Mucosa of descending colon (tissue), 3 donors: ENCODE data around the gene RFX4. TPM values are rescaled to one million over a fixed set of nuclear protein-coding genes. Genes with fewer than 3 reads are reported as not detected.

Experiments used
- ATAC-seq: fragments of 200-7000 bp; cut with Tn5 transposase; one replicate; pipeline ENCODE4 v1.9.1; 2020; ENCODE audit warnings: mild to moderate bottlenecking, moderate library complexity
- DNase-seq, 3 donors: peaks; one replicate each; pipeline ENCODE4 v3.0.0-alpha.2; 2020
- H3K36me3 ChIP-seq: fragments of 200-600 bp; one replicate; pipeline ENCODE4 v1.8.0; 2021; ENCODE audit warnings: low read depth, mild to moderate bottlenecking
- H3K4me1 ChIP-seq: fragments of 200-600 bp; one replicate; pipeline ENCODE4 v1.8.0; 2021; ENCODE audit warnings: low read depth, mild to moderate bottlenecking
- H3K4me3 ChIP-seq: fragments of 200-600 bp; one replicate; pipeline ENCODE4 v1.8.0; 2021; ENCODE audit warnings: mild to moderate bottlenecking
- H3K9me3 ChIP-seq: fragments of 200-600 bp; one replicate; pipeline ENCODE4 v1.8.0; 2021; ENCODE audit warnings: mild to moderate bottlenecking
- intact Hi-C, 2 donors: fragments of 100-400 bp; cut with DNase I in 1 of 2; cut with micrococcal nuclease in 1 of 2; formaldehyde crosslinking; loops; one replicate each; pipeline versions ENCODE4 v1.11.0 to v1.11.1; 2022; cut with DNase I, micrococcal nuclease
- total RNA-seq, 3 donors: library from RNA; stranded (reverse); fragmentation: NEBNext Ultra II Directional in 2 of 3; extraction: Animal tissue kit (Norgen Biotek cat#: 25700) in 2 of 3; gene quantifications; one replicate each; pipeline versions ENCODE4 v1.2.1 to v1.2.4, GENCODE V29; 2021 to 2023
- TF ChIP-seq, protein P1 (sequence below): fragments of 200-600 bp; IDR thresholded peaks from one replicate; pipeline ENCODE4 v1.8.0; 2022; ENCODE audit warnings: antibody characterized with exemption, mild to moderate bottlenecking
- donor health status: DM: no; HTN: no; CAD: no; lungs with moderate emphysema.
- donor health status: DM: no; HTN: no; CAD: no.
- donor health status: DM: no; HTN: yes; CAD: no.

The RFX4 gene
- total RNA-seq, 3 donors from 2014 or later, result not detected

DNA sequence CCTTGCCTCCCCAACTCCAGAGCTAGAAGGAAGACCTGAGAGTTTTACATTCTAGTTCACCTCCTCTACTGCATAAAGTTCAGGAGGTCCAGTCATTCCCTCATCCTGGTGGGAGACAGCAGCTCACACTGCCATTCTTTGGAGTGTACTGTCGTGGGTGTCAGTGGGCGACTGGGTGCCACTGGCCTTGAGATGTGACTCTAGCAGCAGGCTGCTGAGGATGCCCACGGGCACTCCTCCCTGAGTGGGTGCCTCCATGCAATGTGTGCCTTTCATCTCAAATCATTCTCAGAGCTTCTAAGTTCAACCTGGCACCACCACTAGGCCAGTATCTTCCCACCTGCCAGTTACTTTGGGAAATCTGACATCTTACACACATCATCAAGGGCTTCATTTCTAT lies 12.5 kb downstream of the RFX4 start:
- Histone ChIP-seq H3K9me3 (no peaks in the 10 kb centered on the region), H3K4me3 (no peak overlapping the region), H3K4me1 (no peaks in the 10 kb centered on the region), H3K36me3 (no peaks in the 10 kb centered on the region)
- TF ChIP-seq, protein P1, sequence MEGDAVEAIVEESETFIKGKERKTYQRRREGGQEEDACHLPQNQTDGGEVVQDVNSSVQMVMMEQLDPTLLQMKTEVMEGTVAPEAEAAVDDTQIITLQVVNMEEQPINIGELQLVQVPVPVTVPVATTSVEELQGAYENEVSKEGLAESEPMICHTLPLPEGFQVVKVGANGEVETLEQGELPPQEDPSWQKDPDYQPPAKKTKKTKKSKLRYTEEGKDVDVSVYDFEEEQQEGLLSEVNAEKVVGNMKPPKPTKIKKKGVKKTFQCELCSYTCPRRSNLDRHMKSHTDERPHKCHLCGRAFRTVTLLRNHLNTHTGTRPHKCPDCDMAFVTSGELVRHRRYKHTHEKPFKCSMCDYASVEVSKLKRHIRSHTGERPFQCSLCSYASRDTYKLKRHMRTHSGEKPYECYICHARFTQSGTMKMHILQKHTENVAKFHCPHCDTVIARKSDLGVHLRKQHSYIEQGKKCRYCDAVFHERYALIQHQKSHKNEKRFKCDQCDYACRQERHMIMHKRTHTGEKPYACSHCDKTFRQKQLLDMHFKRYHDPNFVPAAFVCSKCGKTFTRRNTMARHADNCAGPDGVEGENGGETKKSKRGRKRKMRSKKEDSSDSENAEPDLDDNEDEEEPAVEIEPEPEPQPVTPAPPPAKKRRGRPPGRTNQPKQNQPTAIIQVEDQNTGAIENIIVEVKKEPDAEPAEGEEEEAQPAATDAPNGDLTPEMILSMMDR, result no peak
- intact Hi-C loops, result no loop called here
- ATAC-seq, result no peak
- DNase-seq, result no peak

DNA sequence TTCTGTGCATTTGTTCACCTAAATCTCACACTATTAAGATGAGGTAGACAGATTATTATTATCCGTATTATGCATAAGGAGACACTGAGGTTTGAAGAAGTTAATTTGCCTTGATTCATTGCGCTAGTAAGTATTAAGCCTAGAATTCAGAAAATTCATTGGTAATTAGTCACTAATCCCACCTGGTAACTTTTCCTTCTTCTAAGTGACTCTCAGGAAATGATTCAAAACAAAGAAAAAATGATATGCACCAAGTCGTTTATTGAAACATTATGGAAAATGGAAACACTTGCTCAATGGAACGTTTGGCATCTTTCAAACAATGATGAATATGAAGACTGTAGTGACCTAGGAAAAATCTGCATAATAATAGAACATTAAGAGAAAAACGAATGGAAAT lies 15.2 kb downstream of the RFX4 start:
- TF ChIP-seq, protein P1, result no peak
- ATAC-seq, result no peak
- H3K4me3 ChIP-seq, result no peak overlapping the region

DNA sequence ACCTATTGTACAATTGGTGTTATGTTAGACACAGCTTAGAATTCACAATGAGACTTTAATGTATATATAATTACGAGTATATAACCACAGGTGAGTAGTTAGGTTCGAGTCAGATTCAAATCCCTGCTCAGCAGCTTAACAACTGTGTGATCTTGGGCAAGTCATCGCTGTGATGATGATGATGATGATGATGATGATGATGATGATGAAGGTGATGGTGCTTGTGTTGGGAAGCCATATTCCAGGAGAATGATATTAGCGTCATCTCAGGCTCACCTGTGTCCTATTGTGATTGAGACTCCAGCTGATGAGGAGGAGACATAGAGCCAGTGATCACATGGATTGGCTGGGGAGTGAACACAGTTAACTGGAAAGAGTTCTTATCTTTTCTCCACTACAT lies 16.5 kb downstream of the RFX4 start:
- no peak overlapping the region for H3K4me3 ChIP-seq
- ATAC-seq (no peak), DNase-seq (no peak)
- TF ChIP-seq, protein P1, result no peak
- H3K4me1 ChIP-seq, result no peaks in the 10 kb centered on the region
- H3K36me3 ChIP-seq, result no peaks in the 10 kb centered on the region
- no peaks in the 10 kb centered on the region for H3K9me3 ChIP-seq
- intact Hi-C loops, result no loop called here

More for the DNA sequence above, 15.2 kb downstream of the RFX4 start:
- DNase-seq, result no peak
- intact Hi-C loops, result no loop called here
- Histone ChIP-seq H3K9me3 (no peaks in the 10 kb centered on the region), H3K4me1 (no peaks in the 10 kb centered on the region), H3K36me3 (no peaks in the 10 kb centered on the region)

DNA sequence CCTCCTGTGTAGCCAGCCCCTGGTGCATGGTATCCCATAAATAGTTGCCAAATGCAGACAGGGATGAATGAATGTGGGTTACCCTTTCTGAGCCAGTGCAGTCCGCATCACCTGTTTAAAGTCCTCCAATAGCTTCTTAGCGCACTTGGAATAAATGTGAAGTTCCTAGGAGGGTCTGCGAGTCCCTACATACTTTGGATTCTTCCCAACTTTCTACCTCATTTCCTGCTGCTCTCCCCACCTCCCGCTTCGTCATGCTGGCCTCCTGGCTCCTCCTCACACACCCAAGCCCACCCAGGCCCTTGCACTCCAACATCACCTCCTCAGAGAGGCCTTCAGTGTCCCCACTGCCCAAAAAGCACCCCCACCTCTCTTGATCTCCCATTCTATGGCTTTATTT lies 17.7 kb downstream of the RFX4 start:
- no peak for DNase-seq
- intact Hi-C loops, result no loop called here
- Histone ChIP-seq H3K4me3 (no peak overlapping the region), H3K9me3 (no peaks in the 10 kb centered on the region), H3K4me1 (no peaks in the 10 kb centered on the region), H3K36me3 (no peaks in the 10 kb centered on the region)
- TF ChIP-seq, protein P1, result no peak
- no peak for ATAC-seq

DNA sequence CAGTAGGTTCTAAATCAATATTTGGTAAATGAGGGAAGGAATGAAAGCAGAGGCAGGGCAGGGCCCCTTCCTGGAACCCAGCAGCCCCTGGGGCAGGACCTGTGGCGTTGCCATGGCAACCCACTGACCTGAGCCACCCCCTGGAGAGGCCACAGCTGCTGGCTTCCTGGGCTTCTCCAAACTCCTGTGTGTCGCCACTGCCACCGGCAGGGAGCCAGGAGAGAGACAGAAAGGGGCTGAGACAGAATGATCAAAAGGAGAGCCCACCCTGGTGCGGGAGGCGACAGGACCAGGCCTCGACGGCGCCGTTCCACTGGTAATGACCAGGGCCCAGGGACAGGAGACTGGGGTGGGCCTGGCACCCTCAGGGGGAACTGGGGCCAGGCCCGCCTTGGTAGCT lies 18.2 kb downstream of the RFX4 start:
- TF ChIP-seq, protein P1, result no peak
- intact Hi-C loops, result no loop called here
- ATAC-seq, result no peak

DNA sequence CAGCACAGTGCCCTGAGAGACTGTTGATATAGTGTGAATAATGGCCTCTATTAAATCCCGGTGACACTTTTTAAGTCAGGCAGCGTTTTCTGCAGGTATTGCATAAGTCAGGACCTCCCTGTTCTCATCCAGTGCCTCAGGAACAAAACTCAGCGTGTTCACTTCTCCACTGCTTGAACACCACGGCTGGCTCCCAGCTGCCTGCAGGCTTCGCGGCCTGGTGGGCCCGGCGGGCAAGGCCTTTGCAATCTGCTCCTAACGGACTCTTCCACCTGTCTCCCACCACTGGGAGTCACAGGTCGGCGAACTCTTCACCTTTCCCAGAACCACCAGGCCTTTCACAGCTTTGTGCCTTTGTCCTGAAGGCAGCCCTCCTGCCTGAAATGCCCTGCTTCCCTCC lies 18.7 kb downstream of the RFX4 start:
- TF ChIP-seq, protein P1, result no peak
- no peak for ATAC-seq
- intact Hi-C loops, result no loop called here
- Histone ChIP-seq H3K9me3 (no peaks in the 10 kb centered on the region), H3K4me1 (no peaks in the 10 kb centered on the region), H3K4me3 (no peak overlapping the region), H3K36me3 (no peaks in the 10 kb centered on the region)
- no peak for DNase-seq

More for the DNA sequence above, 18.2 kb downstream of the RFX4 start:
- no peak for DNase-seq
- no peaks in the 10 kb centered on the region for H3K9me3 ChIP-seq
- no peaks in the 10 kb centered on the region for H3K36me3 ChIP-seq
- no peaks in the 10 kb centered on the region for H3K4me1 ChIP-seq
- no peak overlapping the region for H3K4me3 ChIP-seq
